Measurements from ENCODE around the gene ITIH1.

GRCh38 chr3:52774066-52774713, 3.2 kb upstream of the ITIH1 start:
- TF ChIP-seq, protein P1, sequence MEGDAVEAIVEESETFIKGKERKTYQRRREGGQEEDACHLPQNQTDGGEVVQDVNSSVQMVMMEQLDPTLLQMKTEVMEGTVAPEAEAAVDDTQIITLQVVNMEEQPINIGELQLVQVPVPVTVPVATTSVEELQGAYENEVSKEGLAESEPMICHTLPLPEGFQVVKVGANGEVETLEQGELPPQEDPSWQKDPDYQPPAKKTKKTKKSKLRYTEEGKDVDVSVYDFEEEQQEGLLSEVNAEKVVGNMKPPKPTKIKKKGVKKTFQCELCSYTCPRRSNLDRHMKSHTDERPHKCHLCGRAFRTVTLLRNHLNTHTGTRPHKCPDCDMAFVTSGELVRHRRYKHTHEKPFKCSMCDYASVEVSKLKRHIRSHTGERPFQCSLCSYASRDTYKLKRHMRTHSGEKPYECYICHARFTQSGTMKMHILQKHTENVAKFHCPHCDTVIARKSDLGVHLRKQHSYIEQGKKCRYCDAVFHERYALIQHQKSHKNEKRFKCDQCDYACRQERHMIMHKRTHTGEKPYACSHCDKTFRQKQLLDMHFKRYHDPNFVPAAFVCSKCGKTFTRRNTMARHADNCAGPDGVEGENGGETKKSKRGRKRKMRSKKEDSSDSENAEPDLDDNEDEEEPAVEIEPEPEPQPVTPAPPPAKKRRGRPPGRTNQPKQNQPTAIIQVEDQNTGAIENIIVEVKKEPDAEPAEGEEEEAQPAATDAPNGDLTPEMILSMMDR (IDR thresholded peaks at IDR 0.05; ENCODE audit: insufficient read depth, low read depth, low read length) = no peak
- no peak for TF ChIP-seq EZH2 (IDR thresholded peaks at IDR 0.05; ENCODE audit: insufficient read depth, low read length)

Data from astrocyte (in vitro differentiated cells and primary cell).